Gastroesophageal sphincter (tissue), 4 donors: ENCODE data around the gene CRYGN. TPM values are rescaled to one million over a fixed set of nuclear protein-coding genes. Genes with fewer than 3 reads are reported as not detected.

Experiments
- ATAC-seq: fragments of 150-250 bp; one replicate; pipeline ENCODE4 v1.9.1; 2016; ENCODE audit warnings: mild to moderate bottlenecking, moderate library complexity
- H3K27ac ChIP-seq, 4 donors: fragments of 200-600 bp; sonication (generic) in 3 of 4; 1 replicate in 3 of 4; 2 replicates in 1 of 4; pipeline ENCODE4 v1.5.1; 2016 to 2019
- H3K27me3 ChIP-seq: fragments of 200-600 bp; sonication (generic); one replicate; pipeline ENCODE4 v1.5.1; 2019
- H3K36me3 ChIP-seq, 2 donors: fragments of 200-600 bp; sonication (generic); one replicate each; pipeline ENCODE4 v1.5.1; 2019; ENCODE audit warnings: control low read depth in 1 of 2
- H3K4me1 ChIP-seq, 3 donors: fragments of 200-600 bp; sonication (generic); 1 replicate in 2 of 3; 2 replicates in 1 of 3; pipeline ENCODE4 v1.5.1; 2016 to 2019; ENCODE audit warnings: control low read depth in 2 of 3
- H3K4me3 ChIP-seq, 2 donors: fragments of 200-600 bp; sonication (generic); one replicate each; pipeline ENCODE4 v1.5.1; 2019; ENCODE audit warnings: mild to moderate bottlenecking in 1 of 2, moderate library complexity in 1 of 2
- H3K9me3 ChIP-seq, 3 donors: fragments of 200-600 bp; sonication (generic); one replicate each; pipeline ENCODE4 v1.5.1; 2017 to 2019; ENCODE audit warnings: control low read depth in 2 of 3
- EP300 ChIP-seq: sonication (generic); formaldehyde crosslinking; IDR thresholded peaks from one replicate; pipeline ENCODE4 v1.6.1; 2017; ENCODE audit warnings: antibody characterized with exemption, mild to moderate bottlenecking
- POLR2A ChIP-seq, 2 donors: fragments of 450-650 bp; IDR thresholded peaks; one replicate each; pipeline ENCODE4 v1.6.1; 2017; ENCODE audit warnings: antibody characterized with exemption in 2 of 2, mild to moderate bottlenecking in 2 of 2, moderate library complexity in 1 of 2
- POLR2AphosphoS5 ChIP-seq: sonication (generic); formaldehyde crosslinking; IDR thresholded peaks from one replicate; pipeline ENCODE4 v1.6.1; 2017; ENCODE audit warnings: antibody characterized with exemption
- WGBS, 2 donors: methylation state at CpG; one replicate each; pipeline ENCODE4 v1.1.5; 2018; ENCODE audit warnings: low coverage in 1 of 2; 5-methylcytosine and 5-hydroxymethylcytosine counted together
- total RNA-seq, 4 donors: library from RNA; depleted of rRNA; stranded (reverse); fragments of >200 nt; gene quantifications; one replicate each; pipeline ENCODE4 v1.1.0, GENCODE V29; 2016
- TF ChIP-seq, protein P1 (sequence below), 4 experiments: fragments of 200-600 bp in 2 of 4; fragments of 450-650 bp in 2 of 4; sonication (generic) in 1 of 4; IDR thresholded peaks; one replicate each; pipeline ENCODE4 v1.5.1; 2017 to 2019; ENCODE audit warnings: antibody characterized with exemption in 4 of 4, mild to moderate bottlenecking in 2 of 4, moderate library complexity in 2 of 4

CRYGN gene
- total RNA-seq, 4 donors from 2014 or later = 0.27 to 4.4 TPM; not detected in 2

DNA sequence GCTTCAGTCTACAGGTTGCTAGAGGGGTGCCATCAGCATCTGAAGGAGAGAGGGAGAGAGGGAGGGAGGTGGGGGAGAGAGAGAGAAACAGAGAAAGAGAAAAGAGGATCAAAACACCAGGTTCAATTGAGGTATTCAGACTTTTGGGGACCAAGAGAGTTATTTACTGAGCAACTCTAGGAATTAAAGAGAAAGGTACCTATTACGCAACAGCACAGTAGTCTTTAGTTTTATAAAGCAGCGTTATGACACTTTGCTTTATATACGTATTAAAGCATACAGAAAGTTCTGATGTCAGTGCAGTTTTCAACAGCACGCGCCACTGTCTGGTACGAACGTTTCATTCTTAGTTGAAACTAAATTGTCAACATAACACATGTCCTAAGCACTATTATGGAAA, 37.9 kb upstream of the CRYGN start:
- H3K9me3 ChIP-seq = no peaks in the 10 kb centered on the region
- peaks cover 3 to 46% (median 6%) of the 10 kb centered on the region in 3 donors for H3K4me1 ChIP-seq
- H3K36me3 ChIP-seq = peaks cover 0 to 35% of the 10 kb centered on the region in 2 donors
- peak overlapping the region in 2 of 4 donors; percentile 24 to 52 for H3K27ac ChIP-seq
- no peak overlapping the region for H3K4me3 ChIP-seq
- no peak for ATAC-seq
- whole genome bisulfite sequencing, 2 donors = 47 to 78% methylated on average over 5 to 7 of the region's 7 CpGs
- no peaks in the 10 kb centered on the region for H3K27me3 ChIP-seq
- no peak for TF ChIP-seq EP300
- no peak for TF ChIP-seq POLR2A (IDR thresholded peaks at IDR 0.05)
- TF ChIP-seq, protein P1, sequence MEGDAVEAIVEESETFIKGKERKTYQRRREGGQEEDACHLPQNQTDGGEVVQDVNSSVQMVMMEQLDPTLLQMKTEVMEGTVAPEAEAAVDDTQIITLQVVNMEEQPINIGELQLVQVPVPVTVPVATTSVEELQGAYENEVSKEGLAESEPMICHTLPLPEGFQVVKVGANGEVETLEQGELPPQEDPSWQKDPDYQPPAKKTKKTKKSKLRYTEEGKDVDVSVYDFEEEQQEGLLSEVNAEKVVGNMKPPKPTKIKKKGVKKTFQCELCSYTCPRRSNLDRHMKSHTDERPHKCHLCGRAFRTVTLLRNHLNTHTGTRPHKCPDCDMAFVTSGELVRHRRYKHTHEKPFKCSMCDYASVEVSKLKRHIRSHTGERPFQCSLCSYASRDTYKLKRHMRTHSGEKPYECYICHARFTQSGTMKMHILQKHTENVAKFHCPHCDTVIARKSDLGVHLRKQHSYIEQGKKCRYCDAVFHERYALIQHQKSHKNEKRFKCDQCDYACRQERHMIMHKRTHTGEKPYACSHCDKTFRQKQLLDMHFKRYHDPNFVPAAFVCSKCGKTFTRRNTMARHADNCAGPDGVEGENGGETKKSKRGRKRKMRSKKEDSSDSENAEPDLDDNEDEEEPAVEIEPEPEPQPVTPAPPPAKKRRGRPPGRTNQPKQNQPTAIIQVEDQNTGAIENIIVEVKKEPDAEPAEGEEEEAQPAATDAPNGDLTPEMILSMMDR (IDR thresholded peaks at IDR 0.05) = no peak
- TF ChIP-seq POLR2AphosphoS5 = no peak

DNA sequence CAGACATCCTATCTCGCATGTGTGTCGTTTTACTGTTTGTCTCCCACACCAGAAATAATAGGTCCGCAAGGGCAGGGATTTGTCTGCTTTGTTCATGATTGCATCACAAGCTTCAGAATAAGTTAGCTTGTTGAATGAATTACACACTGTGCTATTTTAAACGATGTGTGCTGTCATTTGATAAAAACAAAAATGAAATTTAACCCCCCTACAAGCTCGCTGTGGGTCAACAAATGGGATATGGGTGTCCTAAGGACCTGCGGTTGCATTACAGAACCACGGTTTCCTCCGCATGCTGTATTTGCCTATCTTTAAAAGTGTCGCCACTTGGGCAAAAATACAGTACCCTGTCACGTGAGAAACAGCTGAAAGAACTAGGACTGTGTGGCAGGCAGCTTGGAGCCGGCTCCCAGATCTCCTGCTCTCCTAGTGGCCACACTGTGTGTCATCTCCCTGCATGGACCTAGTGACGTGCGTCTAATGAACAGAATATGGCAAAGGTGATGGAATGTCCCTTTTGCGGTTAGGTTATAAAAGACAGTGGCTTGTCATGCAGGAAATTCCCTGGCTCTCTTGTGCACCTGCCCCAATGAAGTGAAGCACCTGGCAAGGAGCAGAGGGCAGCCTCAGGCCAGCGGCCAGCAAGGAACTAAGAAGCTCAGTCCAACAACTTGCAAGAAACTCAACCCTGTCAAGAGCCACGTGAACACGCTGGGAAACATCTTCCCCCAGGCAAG, 32.9 kb upstream of the CRYGN start:
- Histone ChIP-seq H3K27ac (no peak overlapping the region), H3K4me3 (no peak overlapping the region), H3K9me3 (no peaks in the 10 kb centered on the region), H3K4me1 (peaks cover 3 to 64% (median 5%) of the 10 kb centered on the region in 3 donors), H3K36me3 (peaks cover 0 to 52% of the 10 kb centered on the region in 2 donors), H3K27me3 (no peaks in the 10 kb centered on the region)
- 72 to 85% methylated on average over 9 to 16 of the region's 17 CpGs for WGBS, 2 donors
- peak; percentile 43 for ATAC-seq
- no peak for TF ChIP-seq POLR2A (IDR thresholded peaks at IDR 0.05)
- no peak for TF ChIP-seq EP300
- TF ChIP-seq, protein P1 (IDR thresholded peaks at IDR 0.05) = no peak
- TF ChIP-seq POLR2AphosphoS5 = no peak

DNA sequence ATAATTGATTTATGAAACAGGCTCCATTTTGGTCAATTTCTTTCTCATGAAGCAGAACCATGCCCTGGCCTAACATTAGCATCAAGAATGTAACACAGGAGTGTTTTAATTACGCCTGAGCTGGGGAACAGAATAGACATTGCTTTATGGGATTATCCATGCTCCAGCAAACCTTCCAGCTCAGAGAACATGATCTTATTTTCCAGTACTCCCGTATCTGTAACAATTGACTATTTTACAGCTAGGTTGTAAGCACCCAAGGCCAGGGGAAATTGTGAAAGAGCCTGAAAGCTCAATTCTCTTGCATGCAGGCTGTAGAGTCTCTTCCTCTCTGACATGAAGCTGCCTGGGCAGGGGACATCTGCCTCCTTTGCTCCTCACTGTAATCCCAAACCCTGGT, 30.8 kb upstream of the CRYGN start:
- 50 to 100% methylated on average over 1 to 2 of the region's 2 CpGs for WGBS, 2 donors
- no peak overlapping the region for H3K4me3 ChIP-seq
- H3K36me3 ChIP-seq = peaks cover 0 to 63% of the 10 kb centered on the region in 2 donors
- no peaks in the 10 kb centered on the region for H3K27me3 ChIP-seq
- H3K9me3 ChIP-seq = no peaks in the 10 kb centered on the region
- H3K4me1 ChIP-seq = peaks cover 2 to 55% (median 3%) of the 10 kb centered on the region in 3 donors
- no peak for ATAC-seq
- H3K27ac ChIP-seq = peak overlapping the region in 1 of 4 donors; percentile 26
- TF ChIP-seq POLR2A (IDR thresholded peaks at IDR 0.05) = no peak
- no peak for TF ChIP-seq POLR2AphosphoS5
- TF ChIP-seq, protein P1 (IDR thresholded peaks at IDR 0.05) = no peak
- TF ChIP-seq EP300 = no peak

DNA sequence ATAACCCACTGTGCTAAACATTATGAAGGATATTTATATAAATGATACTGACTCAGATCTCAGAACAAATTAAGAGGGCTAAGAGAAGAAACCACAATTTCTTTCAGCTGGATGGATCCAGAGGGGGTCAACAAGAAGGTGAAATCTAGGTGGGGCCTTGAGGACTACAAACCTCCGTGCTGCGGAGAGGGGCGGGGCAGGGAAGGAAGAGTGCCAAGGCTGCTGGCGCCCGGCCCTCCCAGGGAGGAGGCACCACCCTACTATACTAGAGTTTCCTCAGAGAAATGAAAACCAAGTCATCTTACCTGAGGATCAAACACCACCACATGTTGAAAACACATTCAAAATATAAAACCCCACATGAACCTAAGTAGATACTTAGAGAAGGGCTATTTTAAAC, 29.3 kb upstream of the CRYGN start:
- Histone ChIP-seq H3K9me3 (no peaks in the 10 kb centered on the region), H3K4me1 (peaks cover 2 to 55% (median 3%) of the 10 kb centered on the region in 3 donors), H3K27me3 (no peaks in the 10 kb centered on the region), H3K4me3 (no peak overlapping the region), H3K36me3 (peaks cover 0 to 77% of the 10 kb centered on the region in 2 donors), H3K27ac (peak overlapping the region in 3 of 4 donors; percentile 4 to 70 (median 36))
- TF ChIP-seq EP300 = no peak
- no peak for TF ChIP-seq POLR2A (IDR thresholded peaks at IDR 0.05)
- TF ChIP-seq POLR2AphosphoS5 = no peak
- TF ChIP-seq, protein P1 (IDR thresholded peaks at IDR 0.05) = no peak
- no peak for ATAC-seq
- 17 to 68% methylated on average over 5 of the region's 5 CpGs for WGBS, 2 donors
